Kidney capillary endothelial cell (primary cell): ENCODE measurements around the gene USP48.

Experiments
- DNase-seq: peaks from one replicate; pipeline ENCODE4 v3.0.0-alpha.2; 2018; ENCODE audit warnings: low spot score

The USP48 gene

DNA sequence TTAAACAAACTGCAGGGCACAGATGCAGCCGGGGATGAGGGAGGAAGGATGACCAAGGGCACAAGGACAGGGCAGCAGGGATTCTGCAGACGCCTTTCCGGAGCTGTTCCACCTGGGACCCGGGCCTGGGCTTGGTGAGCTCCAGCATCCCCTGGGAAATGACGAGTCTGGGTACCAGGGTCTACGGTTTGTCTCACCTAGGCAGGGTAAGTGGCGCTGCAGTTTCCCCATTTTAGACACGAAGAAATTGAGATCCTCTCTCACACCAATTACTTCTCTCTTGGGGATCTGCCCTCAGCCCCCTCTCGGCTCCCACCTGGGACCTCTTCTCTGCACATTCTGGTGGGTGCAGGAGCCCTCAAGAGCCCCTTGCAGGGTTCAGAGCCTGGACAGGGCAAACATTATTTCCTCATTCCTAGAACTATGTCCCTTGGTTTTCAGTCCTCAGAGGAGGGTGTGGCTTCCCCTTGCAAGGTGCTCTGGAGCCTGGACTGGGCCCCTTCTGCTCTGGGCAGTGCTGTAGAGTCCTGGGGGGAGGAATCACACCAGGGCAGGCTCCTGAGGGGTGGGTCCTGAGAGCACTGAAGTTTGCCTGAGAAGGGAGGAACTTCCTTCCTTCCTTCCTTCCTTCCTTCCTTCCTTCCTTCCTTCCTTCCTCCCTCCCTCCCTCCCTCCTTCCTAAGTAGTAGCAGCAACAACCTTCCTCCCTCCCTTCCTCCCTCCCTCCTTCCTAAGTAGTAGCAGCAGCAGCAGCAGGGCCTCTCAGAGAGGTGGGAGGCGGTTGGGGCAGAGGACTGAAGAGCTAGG, 129.8 kb downstream of the USP48 start:
- DNase-seq = no peak

GRCh38 chr1:21652101-21652936, 130.6 kb downstream of the USP48 start:
- no peak for DNase-seq

DNA sequence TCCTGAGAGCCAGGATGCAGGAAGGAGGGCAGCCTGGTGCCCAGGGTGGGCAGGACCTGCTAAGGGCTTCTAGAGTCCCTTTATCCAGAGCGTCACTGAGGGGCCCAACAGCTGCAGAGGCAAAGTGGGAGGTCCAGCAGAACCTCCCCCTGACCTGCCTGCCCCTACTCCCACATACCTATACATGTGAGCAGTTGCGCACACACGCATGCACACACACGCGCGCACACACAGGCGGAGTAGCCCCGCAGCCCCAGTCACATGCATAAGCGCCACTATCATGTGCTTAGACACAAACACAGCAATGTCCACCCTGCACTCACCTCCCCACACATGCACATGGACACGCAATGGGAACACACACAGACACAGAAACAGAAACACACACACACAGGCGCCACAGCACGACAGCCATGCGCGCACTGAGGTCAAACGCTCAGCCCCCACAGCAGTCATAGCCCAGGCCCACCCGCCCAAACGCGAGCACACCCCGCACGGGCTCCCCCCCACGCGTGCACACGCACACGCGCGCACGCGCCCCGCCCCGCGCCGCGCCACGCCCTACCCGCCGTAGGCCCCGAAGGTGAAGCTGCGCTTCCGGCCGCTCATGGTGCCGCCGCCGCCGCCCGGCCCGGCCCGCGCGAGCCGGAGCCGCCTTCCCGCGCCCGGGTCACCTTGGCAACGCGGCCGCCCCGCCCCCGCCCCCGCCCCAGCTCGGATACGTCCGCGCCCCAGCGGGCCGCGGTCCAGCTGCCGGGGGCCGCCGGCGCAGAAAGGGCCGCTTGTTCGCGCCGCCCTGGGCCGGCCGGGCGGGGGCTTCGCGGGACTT, 131.5 kb downstream of the USP48 start:
- DNase-seq = no peak

DNA sequence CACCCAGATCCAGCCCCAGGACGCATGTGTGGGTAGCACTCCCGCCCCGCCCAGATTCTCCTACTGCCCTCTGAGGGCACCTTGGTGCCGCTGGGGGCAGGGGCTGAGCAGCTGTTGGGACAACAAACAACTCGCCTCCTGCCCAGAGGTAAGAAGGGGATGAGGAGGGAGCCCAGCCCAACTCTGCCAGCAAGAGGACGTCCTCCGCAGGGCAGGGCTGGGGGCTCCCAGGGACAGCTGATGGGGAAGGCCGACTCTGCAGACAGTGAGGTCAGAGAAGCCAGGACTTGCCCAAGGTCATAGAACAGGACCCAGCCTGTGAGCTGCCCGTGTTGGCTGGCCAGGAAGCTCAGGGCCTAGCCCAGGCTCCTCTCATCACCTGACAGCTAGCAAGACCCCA, 132.5 kb downstream of the USP48 start:
- no peak for DNase-seq

DNA sequence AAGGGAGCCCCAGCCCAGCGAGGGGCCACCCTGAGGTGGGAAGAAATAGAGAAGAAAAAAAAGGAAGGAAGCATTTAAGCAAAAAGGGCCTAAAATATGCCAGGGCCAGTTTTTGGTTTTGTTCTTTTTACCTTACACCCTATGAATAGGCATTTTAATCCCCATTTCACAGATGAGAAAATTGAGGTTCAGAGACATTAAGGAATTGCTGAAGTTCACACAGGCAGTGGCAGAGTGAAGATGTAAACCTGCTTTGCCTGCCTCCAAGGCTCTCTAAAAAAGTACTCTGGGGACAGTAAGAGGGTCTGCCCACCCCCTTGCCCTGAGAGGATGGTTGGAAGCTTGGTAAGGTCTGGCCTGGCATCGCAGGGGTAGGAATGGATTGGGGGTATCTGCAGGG, 133.6 kb downstream of the USP48 start:
- DNase-seq = no peak

GRCh38 chr1:21648791-21649190, 134.2 kb downstream of the USP48 start:
- DNase-seq = no peak

- no peak for DNase-seq
Measured at GRCh38 chr1:21648352-21648730, 134.6 kb downstream of the USP48 start.

GRCh38 chr1:21647431-21648351, 135.3 kb downstream of the USP48 start:
- DNase-seq = peak; percentile 73

DNA sequence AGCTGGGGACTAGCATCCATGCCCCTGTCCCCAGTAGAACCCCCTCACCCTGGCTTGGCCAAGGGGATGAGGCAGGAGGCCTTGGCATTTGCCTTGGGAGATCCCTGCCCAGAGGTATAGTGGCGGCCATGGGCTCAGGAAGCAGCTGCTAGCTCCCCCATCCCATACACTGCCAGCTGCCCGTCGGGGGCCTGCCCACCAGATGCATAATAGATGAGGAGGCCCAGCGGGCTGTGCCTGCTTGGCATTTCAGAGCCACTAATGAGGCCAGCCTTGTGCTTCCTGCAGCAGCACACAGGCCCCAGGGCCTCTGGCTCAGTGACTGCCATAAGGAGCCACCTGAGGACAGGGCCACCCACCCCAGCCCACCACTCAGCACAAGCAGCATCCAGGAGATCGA, 137.4 kb downstream of the USP48 start:
- no peak for DNase-seq

- DNase-seq = no peak
Measured at GRCh38 chr1:21644906-21645305, 138.0 kb downstream of the USP48 start.

- no peak for DNase-seq
Measured at GRCh38 chr1:21644348-21644747, 138.6 kb downstream of the USP48 start.

DNA sequence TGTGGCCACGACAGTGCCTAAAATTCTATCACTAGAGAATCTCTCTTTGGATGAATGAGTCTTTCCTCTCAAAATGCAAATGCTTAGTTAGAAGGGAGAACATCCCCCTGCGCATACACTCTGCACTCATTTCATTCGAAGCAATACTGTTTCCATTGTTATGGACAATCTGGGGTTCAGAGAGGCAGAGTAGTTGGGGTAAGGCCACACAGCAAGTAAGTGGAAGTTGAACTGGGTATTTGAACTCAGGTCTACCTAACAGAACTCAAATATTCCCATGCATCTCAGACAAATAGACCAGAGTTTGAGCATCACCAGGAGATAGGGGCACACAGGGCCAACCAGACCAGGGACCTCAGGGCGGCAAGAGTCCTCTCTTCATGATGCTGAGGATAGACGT, 139.3 kb downstream of the USP48 start:
- DNase-seq = no peak

DNA sequence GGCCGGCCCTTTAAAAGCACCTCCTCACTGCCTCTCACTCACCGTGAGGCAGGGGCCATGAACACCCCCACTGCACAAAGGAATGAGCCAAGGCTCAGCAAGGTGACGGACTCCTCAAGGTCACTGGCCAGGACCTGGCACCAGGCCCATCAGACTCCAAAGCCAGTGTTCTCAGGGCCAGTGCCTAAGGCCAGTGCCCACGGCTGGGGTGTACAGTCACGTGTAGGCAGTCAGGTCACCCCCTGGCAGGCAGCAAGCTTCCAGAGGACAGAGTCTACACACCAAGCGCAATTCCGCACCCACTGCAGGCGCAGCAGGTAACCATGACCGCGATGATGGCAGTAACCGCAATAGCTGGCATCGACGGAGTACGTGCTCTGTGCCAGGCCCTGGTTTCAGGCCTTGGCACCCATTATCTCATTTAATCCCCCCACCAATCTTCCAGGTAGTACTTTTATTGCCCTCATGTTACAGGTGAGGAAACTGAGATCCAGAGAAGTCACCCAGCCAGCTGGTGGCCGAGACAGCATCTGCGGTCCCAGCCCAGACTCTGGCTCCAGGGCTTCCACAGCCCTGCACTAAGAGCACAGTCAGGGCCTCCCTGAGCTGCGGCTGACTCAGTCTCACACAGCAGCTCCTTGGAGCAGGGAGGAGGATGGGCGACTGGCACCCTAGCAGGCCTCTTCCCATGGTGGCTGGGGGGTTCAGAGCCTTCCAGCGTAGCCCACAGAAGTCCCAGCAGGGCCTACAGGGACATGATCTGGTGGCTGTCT, 140.8 kb downstream of the USP48 start:
- DNase-seq = no peak

GRCh38 chr1:21641537-21641936, 141.4 kb downstream of the USP48 start:
- DNase-seq = no peak

DNA sequence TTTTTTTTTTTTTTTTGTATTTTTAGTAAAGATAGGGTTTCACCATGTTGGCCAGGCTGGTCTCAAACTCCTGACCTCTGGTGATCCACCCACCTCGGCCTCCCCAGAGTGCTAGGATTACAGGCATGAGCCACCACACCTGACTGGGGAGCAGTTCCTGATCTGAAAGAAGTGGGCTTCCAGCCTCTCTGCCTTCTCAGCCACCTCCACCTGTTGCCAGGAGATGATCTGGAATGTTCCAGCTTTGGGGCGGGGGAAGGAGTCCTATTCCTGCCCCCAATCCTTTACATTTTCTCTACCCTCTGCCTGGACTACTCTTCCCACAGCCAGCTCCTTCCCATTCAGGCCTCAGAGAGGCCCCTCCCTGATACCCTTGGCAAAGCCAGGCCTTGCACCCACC, 141.9 kb downstream of the USP48 start:
- no peak for DNase-seq

DNA sequence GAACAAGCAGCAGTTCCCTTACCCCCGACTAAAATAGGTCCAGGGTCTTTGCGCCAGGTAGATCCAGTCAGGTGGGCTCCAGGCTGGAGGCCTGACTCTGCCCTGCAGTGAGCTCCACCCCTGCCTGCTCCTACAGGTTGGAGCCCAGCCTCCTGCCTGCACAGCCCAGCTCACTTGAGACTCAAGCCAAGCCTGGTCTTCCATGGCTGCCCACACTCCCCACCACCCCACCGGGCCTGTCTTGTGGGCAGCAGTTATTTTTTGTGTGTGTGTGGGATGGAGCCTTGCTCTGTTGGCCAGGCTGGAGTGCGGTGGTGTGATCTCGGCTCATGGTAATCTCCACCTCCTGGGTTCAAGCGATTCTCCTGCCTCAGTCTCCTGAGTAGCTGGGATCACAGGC, 142.3 kb downstream of the USP48 start:
- DNase-seq = no peak

DNA sequence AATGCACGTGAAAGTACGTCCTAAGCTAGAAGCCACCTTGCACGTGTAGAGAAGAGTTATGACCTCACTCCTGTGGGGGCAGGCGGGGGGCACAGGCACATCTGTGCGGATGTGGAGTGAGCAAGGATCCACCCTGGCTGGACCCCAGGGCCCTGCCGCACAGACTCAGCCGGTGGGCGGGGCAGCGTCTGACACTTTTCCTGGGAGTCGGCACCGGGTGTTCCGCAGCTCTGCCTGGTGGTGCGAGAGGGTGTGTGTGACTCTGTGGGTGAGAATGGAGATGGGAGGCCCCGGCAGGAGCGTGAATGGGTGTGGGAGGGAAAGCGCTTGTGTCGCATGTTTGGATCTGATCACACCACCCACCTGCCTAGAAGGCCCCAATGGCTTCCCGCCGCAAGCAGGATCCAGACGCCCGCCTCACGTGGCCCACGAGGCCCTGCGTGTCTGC, 143.3 kb downstream of the USP48 start:
- DNase-seq = no peak

DNA sequence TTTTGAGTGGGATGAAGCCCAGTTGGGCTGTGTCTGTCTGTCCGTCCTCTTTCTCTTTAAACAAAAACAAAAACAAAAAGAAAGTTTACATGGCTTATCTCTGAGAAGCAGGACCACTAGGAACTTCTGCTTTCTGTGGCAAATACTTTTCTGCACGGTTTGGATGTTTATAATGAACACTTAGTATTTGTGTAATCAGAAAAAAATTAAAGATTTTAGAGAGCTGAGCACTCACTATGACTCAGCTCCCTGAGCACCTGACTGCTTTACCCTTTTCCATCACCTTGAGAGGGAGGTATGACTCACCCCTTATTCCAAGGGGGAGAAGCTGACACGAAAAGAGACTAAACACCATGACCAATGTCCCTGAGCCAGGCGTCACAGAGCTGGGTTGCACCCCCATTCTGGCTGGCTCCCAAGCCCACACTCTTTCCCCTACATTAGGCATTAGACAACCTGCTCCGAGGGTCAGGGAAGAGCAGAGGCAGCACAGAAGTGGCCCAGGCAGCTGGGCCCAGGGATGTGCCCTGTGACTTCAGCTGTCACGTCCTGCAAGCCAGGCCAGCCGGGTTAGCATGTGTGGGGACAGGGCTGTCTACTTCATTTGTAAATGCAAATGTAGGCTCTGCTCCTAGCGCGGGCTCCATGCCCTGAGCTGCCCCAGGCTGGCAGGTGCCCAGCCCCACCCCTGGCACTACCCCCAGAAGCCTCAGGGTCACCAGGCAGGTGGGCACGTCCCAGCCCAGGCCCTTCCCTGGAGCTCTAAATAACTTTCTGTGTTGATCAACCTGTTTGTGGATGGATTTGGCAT, 144.2 kb downstream of the USP48 start:
- DNase-seq = no peak

- DNase-seq = no peak
Measured at GRCh38 chr1:21637514-21637913, 145.4 kb downstream of the USP48 start.

DNA sequence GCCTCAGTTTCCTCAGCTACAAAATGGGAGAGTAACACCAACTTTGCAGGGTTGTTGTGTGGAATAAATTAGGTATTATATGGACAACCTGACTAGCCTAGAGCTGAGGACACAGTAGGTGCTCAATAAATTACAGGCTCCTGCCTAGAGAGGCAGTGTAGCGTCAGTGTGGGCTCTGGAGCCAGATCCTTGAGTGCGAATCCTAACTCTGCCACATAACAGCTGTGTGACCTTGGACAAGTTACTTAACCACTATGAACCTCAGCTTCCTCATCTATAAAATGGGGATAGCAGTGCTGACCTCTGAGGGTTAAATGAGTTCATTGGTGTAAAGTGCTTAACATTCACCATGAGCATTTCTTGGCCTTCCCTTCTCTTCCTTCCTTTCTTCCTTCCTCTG, 146.9 kb downstream of the USP48 start:
- DNase-seq = no peak
